OCI-LY1 (cell line): ENCODE data around the gene PRR15L.
A peak's percentile ranks its signal among the peaks of the same experiment; 100 is the strongest.

ENCODE experiments used
- H2AFZ ChIP-seq: fragments of 200-600 bp; sonication (generic), shearing (Covaris generic); 2 replicates; pipeline ENCODE4 v1.6.0; 2014; ENCODE audit warnings: antibody characterized with exemption, mild to moderate bottlenecking, low read length
- H3F3A ChIP-seq: fragments of 200-600 bp; sonication (generic), shearing (Covaris generic); 2 replicates; pipeline ENCODE4 v1.6.0; 2014; ENCODE audit warnings: mild to moderate bottlenecking, antibody characterized with exemption, low read length, moderate library complexity; ENCODE audit not compliant: insufficient read depth
- H3K27ac ChIP-seq: fragments of 200-600 bp; sonication (generic); 2 replicates; pipeline ENCODE4 v1.5.1; 2014; ENCODE audit warnings: low read length, mixed run types, mild to moderate bottlenecking, low read depth; ENCODE audit not compliant: poor library complexity, severe bottlenecking
- H3K27me3 ChIP-seq: fragments of 200-600 bp; sonication (generic); 2 replicates; pipeline ENCODE4 v1.6.0; 2014; ENCODE audit warnings: antibody characterized with exemption, mild to moderate bottlenecking, low read length, moderate library complexity; ENCODE audit not compliant: insufficient read depth
- H3K36me3 ChIP-seq: fragments of 200-600 bp; sonication (generic); 2 replicates; pipeline ENCODE4 v1.6.1; 2014; ENCODE audit warnings: mild to moderate bottlenecking, antibody characterized with exemption, low read length, moderate library complexity, mixed read lengths; ENCODE audit not compliant: insufficient read depth
- H3K4me1 ChIP-seq: fragments of 200-600 bp; sonication (generic); 2 replicates; pipeline ENCODE4 v1.5.1; 2014; ENCODE audit warnings: mild to moderate bottlenecking, low read length, moderate library complexity; ENCODE audit not compliant: insufficient read depth, severe bottlenecking
- H3K4me2 ChIP-seq: fragments of 200-600 bp; sonication (generic), shearing (Covaris generic); 2 replicates; pipeline ENCODE4 v1.6.1; 2014; ENCODE audit warnings: low read length
- H3K4me3 ChIP-seq: fragments of 200-600 bp; sonication (generic); 2 replicates; pipeline ENCODE4 v1.5.1; 2014; ENCODE audit warnings: low read length, low read depth, mild to moderate bottlenecking, mixed read lengths; ENCODE audit not compliant: poor library complexity, severe bottlenecking
- H3K79me2 ChIP-seq: fragments of 200-600 bp; shearing (Covaris generic); 2 replicates; pipeline ENCODE4 v1.6.1; 2016; ENCODE audit warnings: mixed run types, low read length, mixed read lengths; ENCODE audit not compliant: insufficient read depth
- H3K9ac ChIP-seq: fragments of 200-600 bp; sonication (generic), shearing (Covaris generic); 2 replicates; pipeline ENCODE4 v1.6.1; 2014; ENCODE audit warnings: mild to moderate bottlenecking, low read length, mixed read lengths
- H3K9me2 ChIP-seq: fragments of 200-600 bp; sonication (generic), shearing (Covaris generic); 2 replicates; pipeline ENCODE4 v1.6.1; 2014; ENCODE audit warnings: low read depth, mild to moderate bottlenecking, low read length, mixed read lengths
- H3K9me3 ChIP-seq: fragments of 200-600 bp; shearing (Covaris generic); 2 replicates; pipeline ENCODE4 v1.6.1; 2014; ENCODE audit warnings: low read length, mixed read lengths
- H4K20me1 ChIP-seq: fragments of 200-600 bp; sonication (generic), shearing (Covaris generic); 2 replicates; pipeline ENCODE4 v1.6.0; 2016; ENCODE audit warnings: mild to moderate bottlenecking, low read length; ENCODE audit not compliant: insufficient read depth
- CTCF ChIP-seq: fragments of 200-600 bp; sonication (generic), shearing (Covaris generic); IDR thresholded peaks from 2 replicates; pipeline ENCODE4 v1.5.1; 2017; ENCODE audit warnings: mild to moderate bottlenecking, antibody characterized with exemption, low read length, moderate library complexity, mixed read lengths
- EZH2 ChIP-seq: fragments of 200-600 bp; sonication (generic), shearing (Covaris generic); IDR thresholded peaks from 2 replicates; pipeline ENCODE4 v1.8.0; 2017; ENCODE audit warnings: borderline replicate concordance, mixed run types, mild to moderate bottlenecking, antibody characterized with exemption, low read length, moderate library complexity, mixed read lengths

Gene PRR15L

GRCh38 chr17:47942568-47942967, 15.1 kb downstream of the PRR15L start:
- Histone ChIP-seq H2AFZ (no peak overlapping the region), H3K79me2 (no peaks in the 10 kb centered on the region), H3F3A (no peaks in the 10 kb centered on the region), H3K27ac (peak overlapping the region; percentile 10), H3K4me2 (peak overlapping the region; percentile 79), H3K9me2 (no peaks in the 10 kb centered on the region), H3K9me3 (no peaks in the 10 kb centered on the region), H3K4me1 (peaks cover 46% of the 10 kb centered on the region), H3K9ac (peak overlapping the region; percentile 76), H3K4me3 (peak overlapping the region; percentile 75), H3K27me3 (no peaks in the 10 kb centered on the region), H3K36me3 (peaks cover 28% of the 10 kb centered on the region; the same call in 1 of the 2 replicates), H4K20me1 (no peaks in the 10 kb centered on the region)
- TF ChIP-seq EZH2 (no peak), CTCF (no peak)

- peaks cover 46% of the 10 kb centered on the region for H3K4me1 ChIP-seq
- no peaks in the 10 kb centered on the region for H3K9me2 ChIP-seq
- H2AFZ ChIP-seq: no peak overlapping the region
- H3K9me3 ChIP-seq: no peaks in the 10 kb centered on the region
- H3K9ac ChIP-seq: peak overlapping the region; percentile 76
- no peaks in the 10 kb centered on the region for H3K27me3 ChIP-seq
- H3F3A ChIP-seq: no peaks in the 10 kb centered on the region
- peak overlapping the region; percentile 75 for H3K4me3 ChIP-seq
- H4K20me1 ChIP-seq: no peaks in the 10 kb centered on the region
- peak overlapping the region; percentile 10 for H3K27ac ChIP-seq
- peak overlapping the region; percentile 79 for H3K4me2 ChIP-seq
- TF ChIP-seq CTCF: no peak
- TF ChIP-seq EZH2: no peak
- no peaks in the 10 kb centered on the region for H3K79me2 ChIP-seq
- peaks cover 28% of the 10 kb centered on the region; the same call in 1 of the 2 replicates for H3K36me3 ChIP-seq
These were observed 15.6 kb downstream of the PRR15L start for GRCh38 chr17:47942096-47942510.

- H3K27me3 ChIP-seq: no peaks in the 10 kb centered on the region
- peak within 1 kb of the TSS; percentile 10 for H3K27ac ChIP-seq
- peak within 1 kb of the TSS; percentile 79 for H3K4me2 ChIP-seq
- H3K9me2 ChIP-seq: no peaks in the 10 kb centered on the region
- H3F3A ChIP-seq: no peaks in the 10 kb centered on the region
- TF ChIP-seq EZH2 (no peak), CTCF (no peak; the same call in 1 of the 2 replicates)
- peak within 1 kb of the TSS; percentile 75 for H3K4me3 ChIP-seq
- H2AFZ ChIP-seq: no peak within 1 kb of the TSS
- peaks cover 46% of the 10 kb centered on the region for H3K4me1 ChIP-seq
- H3K36me3 ChIP-seq: peaks cover 26% of the 10 kb centered on the region; the same call in 1 of the 2 replicates
- peak within 1 kb of the TSS; percentile 76 for H3K9ac ChIP-seq
- no peaks in the 10 kb centered on the region for H3K9me3 ChIP-seq
- no peaks in the 10 kb centered on the region for H3K79me2 ChIP-seq
- H4K20me1 ChIP-seq: no peaks in the 10 kb centered on the region
These were observed 16.2 kb downstream of the PRR15L start, which contains the start of gene PNPO for GRCh38 chr17:47941246-47942095. TSS of gene PNPO (plus strand) at chr17:47941571. CDS start at chr17:47941676, 105 bp downstream.
